GM12892 (cell line): ENCODE data around the gene DNM3.

Source experiments
- POLR2A ChIP-seq: IDR thresholded peaks from 2 replicates; pipeline ENCODE4 v1.6.1; 2011; ENCODE audit warnings: low read depth, low read length, control low read depth
- POLR2AphosphoS5 ChIP-seq: IDR thresholded peaks from 2 replicates; pipeline ENCODE4 v1.6.1; 2011; ENCODE audit warnings: low read depth, low read length, control low read depth
- TAF1 ChIP-seq: IDR thresholded peaks from 2 replicates; pipeline ENCODE4 v1.6.1; 2011; ENCODE audit warnings: low read depth, mild to moderate bottlenecking, control low read depth, low read length, borderline replicate concordance

DNA sequence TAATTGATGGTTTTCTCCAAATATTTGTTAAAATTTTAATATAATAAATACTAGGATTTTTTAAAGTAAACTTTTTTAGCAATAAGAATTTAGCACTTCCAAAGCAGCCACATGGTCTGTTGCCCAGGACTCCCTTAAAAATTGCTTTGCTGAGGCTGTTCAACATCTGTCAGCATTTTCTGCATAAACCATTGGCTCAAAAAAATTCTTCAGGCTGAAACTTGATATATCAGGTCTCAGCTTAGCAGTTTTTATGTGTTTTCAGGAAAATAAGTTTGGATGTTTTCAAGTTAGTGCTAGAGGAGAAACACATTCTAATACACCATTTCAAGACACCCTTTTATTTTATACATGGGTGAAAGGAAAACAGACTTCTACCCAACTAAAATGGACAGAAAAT, 510.0 kb downstream of the DNM3 start:
- TF ChIP-seq POLR2AphosphoS5 (no peak), TAF1 (no peak), POLR2A (no peak)
